ENCODE data around the gene MAFB.

The MAFB gene

GRCh38 chr20:40681684-40682083, 7.4 kb downstream of the MAFB start:
- peaks cover 27% of the 10 kb centered on the region for H3K27me3 ChIP-seq
- no peaks in the 10 kb centered on the region for H3K9me3 ChIP-seq
- no peak for TF ChIP-seq CTCF (IDR thresholded peaks at IDR 0.05; ENCODE audit: low read depth, low read length)
- H3K4me1 ChIP-seq = no peaks in the 10 kb centered on the region
- DNase-seq = no peak
- H3K36me3 ChIP-seq = no peaks in the 10 kb centered on the region
- no peak overlapping the region for H3K4me3 ChIP-seq (ENCODE audit: low read depth, low read length)

- no peak for DNase-seq
- Histone ChIP-seq H3K4me1 (no peaks in the 10 kb centered on the region), H3K9me3 (no peaks in the 10 kb centered on the region), H3K4me3 (ENCODE audit: low read depth, low read length) (no peak overlapping the region), H3K27me3 (peaks cover 23% of the 10 kb centered on the region), H3K36me3 (no peaks in the 10 kb centered on the region)
- no peak for TF ChIP-seq CTCF (IDR thresholded peaks at IDR 0.05; ENCODE audit: low read depth, low read length)
These were observed 7.9 kb downstream of the MAFB start for GRCh38 chr20:40681165-40681564.

GRCh38 chr20:40680161-40680959, 8.7 kb downstream of the MAFB start:
- no peaks in the 10 kb centered on the region for H3K9me3 ChIP-seq
- DNase-seq = no peak
- H3K4me1 ChIP-seq = no peaks in the 10 kb centered on the region
- TF ChIP-seq CTCF (IDR thresholded peaks at IDR 0.05; ENCODE audit: low read depth, low read length) = no peak
- peaks cover 24% of the 10 kb centered on the region for H3K27me3 ChIP-seq
- H3K4me3 ChIP-seq (ENCODE audit: low read depth, low read length) = no peak overlapping the region
- H3K36me3 ChIP-seq = no peaks in the 10 kb centered on the region

- no peaks in the 10 kb centered on the region for H3K4me1 ChIP-seq
These were observed 9.9 kb downstream of the MAFB start for GRCh38 chr20:40679184-40679583.

GRCh38 chr20:40678286-40678875, 10.7 kb downstream of the MAFB start:
- peaks cover 11% of the 10 kb centered on the region; the same call in 1 of the 2 replicates for H3K27me3 ChIP-seq
- DNase-seq = no peak
- H3K4me1 ChIP-seq = no peaks in the 10 kb centered on the region
- no peaks in the 10 kb centered on the region for H3K36me3 ChIP-seq
- no peak for TF ChIP-seq CTCF (IDR thresholded peaks at IDR 0.05; ENCODE audit: low read depth, low read length)
- no peak overlapping the region for H3K4me3 ChIP-seq (ENCODE audit: low read depth, low read length)
- H3K9me3 ChIP-seq = no peaks in the 10 kb centered on the region

More at GRCh38 chr20:40679184-40679583, 9.9 kb downstream of the MAFB start:
- no peak for TF ChIP-seq CTCF (IDR thresholded peaks at IDR 0.05; ENCODE audit: low read depth, low read length)
- H3K9me3 ChIP-seq = no peaks in the 10 kb centered on the region
- H3K36me3 ChIP-seq = no peaks in the 10 kb centered on the region
- no peak overlapping the region for H3K4me3 ChIP-seq (ENCODE audit: low read depth, low read length)
- H3K27me3 ChIP-seq = peaks cover 13% of the 10 kb centered on the region; the same call in 1 of the 2 replicates
- no peak for DNase-seq

GRCh38 chr20:40677343-40677924, 11.6 kb downstream of the MAFB start:
- H3K27me3 ChIP-seq = peaks cover 6% of the 10 kb centered on the region; the same call in 1 of the 2 replicates
- H3K4me3 ChIP-seq (ENCODE audit: low read depth, low read length) = no peak overlapping the region
- no peaks in the 10 kb centered on the region for H3K9me3 ChIP-seq
- no peaks in the 10 kb centered on the region for H3K4me1 ChIP-seq
- H3K36me3 ChIP-seq = no peaks in the 10 kb centered on the region
- DNase-seq = no peak
- TF ChIP-seq CTCF (IDR thresholded peaks at IDR 0.05; ENCODE audit: low read depth, low read length) = no peak

All from BE2C (cell line).